ENCODE measurements around the gene GSTM4. TPM values are rescaled to one million over a fixed set of nuclear protein-coding genes. Genes with fewer than 3 reads are reported as not detected.
"Not testable (repeated sequence)": the region's sequence is repeated elsewhere in the genome, so short reads cannot be mapped to it uniquely, and the experiment has no call there.

GSTM4 gene
- total RNA-seq, 1 donor from 2014 or later: 37.3 TPM

- no peak for DNase-seq
- intact Hi-C loops (cut with DNase I): no loop called here
- no peak for ATAC-seq (ENCODE audit: poor library complexity)
These were observed 1.5 kb downstream of the GSTM4 start for GRCh38 chr1:109657395-109657794.

- no peak for ATAC-seq (ENCODE audit: poor library complexity)
- intact Hi-C loops (cut with DNase I): no loop called here
- DNase-seq: no peak
These were observed 2.1 kb downstream of the GSTM4 start for GRCh38 chr1:109657970-109658369.

DNA sequence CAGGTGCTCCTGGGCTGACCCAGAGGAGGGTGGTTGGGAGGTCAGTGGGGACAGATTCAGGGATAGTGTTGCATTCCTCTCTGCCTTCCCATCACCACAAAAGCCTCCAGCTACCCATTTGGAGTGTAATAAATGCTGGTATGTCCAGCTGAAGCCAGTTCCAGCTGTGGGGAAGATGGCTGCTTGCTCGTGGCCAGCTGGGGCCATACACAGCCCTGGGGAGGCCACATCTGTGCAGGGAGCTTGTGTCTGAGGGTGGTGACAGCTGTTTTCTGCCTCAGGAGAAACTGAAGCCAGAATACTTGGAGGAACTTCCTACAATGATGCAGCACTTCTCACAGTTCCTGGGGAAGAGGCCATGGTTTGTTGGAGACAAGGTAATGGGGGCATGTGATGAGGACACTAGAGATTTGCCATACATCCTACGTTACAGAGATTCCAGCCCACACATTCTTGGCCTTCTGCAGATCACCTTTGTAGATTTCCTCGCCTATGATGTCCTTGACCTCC lies 2.7 kb downstream of the GSTM4 start:
- intact Hi-C loops (cut with DNase I): no loop called here
- no peak for ATAC-seq (ENCODE audit: poor library complexity)
- DNase-seq: no peak

DNA sequence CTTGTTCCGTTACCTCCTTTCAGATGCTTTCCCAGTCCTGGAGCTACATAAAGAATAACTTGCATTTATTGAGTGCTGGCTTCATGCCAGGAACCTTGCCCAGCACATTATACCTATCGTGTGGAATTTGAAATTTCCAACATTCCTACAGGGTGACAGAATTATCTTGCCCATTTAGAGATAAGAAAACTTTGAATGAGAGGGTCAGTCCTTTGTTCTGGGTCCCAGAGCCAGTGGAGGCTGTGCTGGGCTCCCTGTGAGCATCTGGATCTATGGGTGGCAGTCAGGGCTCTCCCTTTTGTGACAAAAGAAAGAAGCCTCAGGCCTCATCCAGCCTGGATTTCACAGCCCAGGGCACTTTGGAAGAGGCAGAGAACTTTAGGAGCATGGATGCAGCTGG lies 3.2 kb downstream of the GSTM4 start:
- DNase-seq: no peak

GRCh38 chr1:109659997-109660690 lies 4.2 kb downstream of the GSTM4 start:
- DNase-seq: no peak
- intact Hi-C loops (cut with DNase I): no loop called here
- ATAC-seq (ENCODE audit: poor library complexity): no peak

More for the DNA sequence above, 3.2 kb downstream of the GSTM4 start:
- no peak for ATAC-seq (ENCODE audit: poor library complexity)
- intact Hi-C loops (cut with DNase I): no loop called here

DNA sequence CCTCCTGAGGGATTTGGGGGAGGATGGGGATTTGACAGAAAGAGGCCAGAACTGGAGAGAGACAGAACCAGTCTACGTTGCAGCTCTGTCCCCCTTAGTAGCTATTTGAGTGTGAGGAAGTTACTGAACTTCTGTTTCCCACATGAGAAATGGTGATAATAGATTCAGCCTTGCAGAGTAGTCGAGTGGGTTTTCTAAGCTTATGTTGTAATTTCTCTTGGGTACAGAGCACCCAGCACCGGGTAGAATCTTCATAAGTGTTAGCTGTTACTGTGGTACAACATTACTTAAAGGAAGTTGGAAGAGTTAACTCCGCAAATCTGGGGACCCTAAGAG lies 4.8 kb downstream of the GSTM4 start:
- intact Hi-C loops (cut with DNase I); DNase-seq: not testable (repeated sequence)

GRCh38 chr1:109661391-109661790 lies 5.5 kb downstream of the GSTM4 start:
- ATAC-seq (ENCODE audit: poor library complexity) (no peak), DNase-seq (no peak)
- intact Hi-C loops (cut with DNase I): no loop called here

More for the DNA sequence above, 4.8 kb downstream of the GSTM4 start:
- ATAC-seq (ENCODE audit: poor library complexity): not testable (repeated sequence)

DNA sequence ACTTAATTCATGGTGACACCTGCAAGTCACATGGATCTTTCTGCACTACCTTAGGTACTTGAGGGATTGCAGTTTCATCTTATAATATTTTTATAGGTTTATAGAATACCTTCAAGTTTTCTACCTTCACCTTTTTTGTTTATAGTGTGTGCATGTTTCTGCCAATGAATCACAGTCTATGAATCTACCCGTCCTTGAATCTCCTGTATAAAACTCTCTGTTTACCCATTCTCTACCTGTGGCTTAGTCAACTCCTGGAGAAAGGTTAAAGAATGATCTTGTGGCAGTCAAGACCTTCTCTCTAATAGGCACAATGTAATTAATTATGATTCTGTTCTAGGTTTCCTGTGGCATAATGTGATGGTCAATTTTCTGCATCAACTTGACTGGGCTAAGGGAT lies 8.8 kb downstream of the GSTM4 start:
- DNase-seq: no peak
- no peak for ATAC-seq (ENCODE audit: poor library complexity)
- intact Hi-C loops (cut with DNase I): loop anchor here (5.0 kb wide), 1 partner anchor 103 kb away; no protein-coding TSS in a partner anchor

GRCh38 chr1:109667452-109668122 lies 11.7 kb downstream of the GSTM4 start, which contains the start of gene GSTM2:
Gene GSTM2 (plus strand): TSS chr1:109668057. CDS start chr1:109668116, 59 bp downstream.
- intact Hi-C loops (cut with DNase I): loop anchor here (5.0 kb wide), 1 partner anchor 100 kb away; no protein-coding TSS in a partner anchor
- peak; percentile 99 for ATAC-seq (ENCODE audit: poor library complexity)
- DNase-seq: peak; percentile 97

- peak; percentile 31 for ATAC-seq (ENCODE audit: poor library complexity)
- intact Hi-C loops (cut with DNase I): loop anchor here (5.0 kb wide), 1 partner anchor 99 kb away; no protein-coding TSS in a partner anchor
These were observed 12.3 kb downstream of the GSTM4 start for GRCh38 chr1:109668123-109668775.

GRCh38 chr1:109669246-109669948 lies 13.5 kb downstream of the GSTM4 start:
- ATAC-seq (ENCODE audit: poor library complexity): no peak
- no peak for DNase-seq
- intact Hi-C loops (cut with DNase I): loop anchor here (5.0 kb wide), 1 partner anchor 98 kb away; no protein-coding TSS in a partner anchor

More at GRCh38 chr1:109668123-109668775, 12.3 kb downstream of the GSTM4 start:
- DNase-seq: no peak

DNA sequence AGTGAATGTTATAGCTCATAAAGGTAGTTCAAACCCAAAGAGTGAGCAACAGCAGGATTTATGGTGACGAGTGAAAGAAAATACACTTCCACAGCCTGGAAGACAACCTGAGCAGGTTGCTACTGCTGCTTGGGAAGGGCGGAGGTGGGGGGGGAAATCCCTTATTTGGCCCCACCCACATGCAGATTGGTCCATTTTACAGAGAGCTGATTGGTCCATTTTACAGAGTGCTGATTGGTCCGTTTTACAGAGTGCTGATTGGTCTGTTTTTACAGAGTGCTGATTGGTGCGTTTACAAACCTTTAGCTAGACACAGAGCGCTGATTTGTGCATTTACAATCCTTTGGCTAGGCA lies 14.0 kb downstream of the GSTM4 start:
- intact Hi-C loops (cut with DNase I): loop anchor here (5.0 kb wide), 1 partner anchor 97 kb away; no protein-coding TSS in a partner anchor
- DNase-seq; ATAC-seq (ENCODE audit: poor library complexity): not testable (repeated sequence)

- DNase-seq: no peak
- intact Hi-C loops (cut with DNase I): no loop called here
- no peak for ATAC-seq (ENCODE audit: poor library complexity)
These were observed 15.2 kb downstream of the GSTM4 start for GRCh38 chr1:109671067-109671466.

- intact Hi-C loops (cut with DNase I); DNase-seq; ATAC-seq (ENCODE audit: poor library complexity): not testable (repeated sequence)
These were observed 18.0 kb downstream of the GSTM4 start for GRCh38 chr1:109673861-109674260.

DNA sequence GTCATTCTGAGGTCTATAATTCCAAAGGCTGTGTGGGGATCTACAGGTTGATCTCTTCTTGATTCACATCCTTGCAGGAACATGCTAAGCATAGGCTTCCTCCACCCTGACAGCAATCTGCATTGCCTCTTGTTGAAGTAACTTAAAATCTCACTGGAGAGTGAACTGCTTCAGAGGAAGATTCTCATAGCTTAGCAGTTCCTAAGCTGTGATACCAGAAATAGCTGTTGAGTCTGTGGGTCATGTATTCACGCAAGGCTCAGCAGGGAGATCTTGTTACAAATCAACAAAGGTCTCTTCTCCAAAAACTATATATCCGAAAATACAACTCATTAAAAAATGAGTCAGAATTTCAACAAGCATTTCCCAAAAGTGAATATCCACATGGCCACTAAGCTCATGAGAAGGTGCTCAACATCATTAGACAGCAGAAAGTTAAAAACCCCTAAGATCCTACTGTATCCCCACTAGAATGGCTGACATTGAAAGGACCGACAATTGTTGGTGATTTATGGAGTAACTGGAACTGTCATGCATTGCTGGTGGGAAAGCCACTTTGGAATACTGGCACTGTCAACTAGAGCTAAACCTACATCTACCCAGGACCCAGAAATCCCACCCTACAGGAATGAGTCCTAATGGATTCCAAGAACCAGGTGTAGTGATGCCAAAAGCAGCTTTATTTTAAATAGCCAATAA lies 20.9 kb downstream of the GSTM4 start:
- DNase-seq; intact Hi-C loops (cut with DNase I); ATAC-seq (ENCODE audit: poor library complexity): not testable (repeated sequence)

DNA sequence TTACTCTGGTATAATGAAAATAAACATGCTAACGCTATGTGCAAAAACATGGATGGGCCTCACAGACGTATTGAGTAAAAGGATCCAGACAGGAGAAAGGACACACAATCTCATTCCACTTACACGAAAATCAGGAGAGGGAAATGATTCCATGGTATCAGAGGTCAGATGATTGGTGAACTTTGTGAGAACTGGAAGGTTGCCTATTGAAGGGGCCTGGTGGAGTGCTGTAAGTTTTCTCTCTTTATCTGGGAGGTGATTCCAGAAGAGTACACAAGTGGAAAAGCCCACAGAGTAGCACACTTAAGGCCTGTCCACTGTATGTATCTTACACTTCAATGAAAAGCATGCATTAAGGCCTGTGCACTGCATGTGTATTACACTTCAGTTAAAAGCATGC lies 21.6 kb downstream of the GSTM4 start:
- ATAC-seq (ENCODE audit: poor library complexity) (peak; percentile 25), DNase-seq (no peak)
- intact Hi-C loops (cut with DNase I): no loop called here

GRCh38 chr1:109678637-109679036 lies 22.7 kb downstream of the GSTM4 start:
- intact Hi-C loops (cut with DNase I); DNase-seq; ATAC-seq (ENCODE audit: poor library complexity): not testable (repeated sequence)

- intact Hi-C loops (cut with DNase I); ATAC-seq (ENCODE audit: poor library complexity); DNase-seq: not testable (repeated sequence)
These were observed 28.9 kb downstream of the GSTM4 start for GRCh38 chr1:109684777-109685176.

Data from Right ventricle myocardium superior (tissue), 1 donor.